BE2C (cell line): Measurements from ENCODE around the gene NFIX.

Experiments used
- DNase-seq: peaks from one replicate; pipeline ENCODE4 v3.0.0-alpha.2; 2020
- H3K27me3 ChIP-seq: fragments of 250-450 bp; sonication (Bioruptor Pico); 2 replicates; pipeline ENCODE4 v1.5.1; 2020; ENCODE audit warnings: mild to moderate bottlenecking
- H3K36me3 ChIP-seq: fragments of 250-450 bp; sonication (Bioruptor Pico); 2 replicates; pipeline ENCODE4 v1.5.1; 2020; ENCODE audit warnings: mild to moderate bottlenecking
- H3K4me1 ChIP-seq: fragments of 250-450 bp; sonication (Bioruptor Pico); 2 replicates; pipeline ENCODE4 v1.5.1; 2020
- H3K4me3 ChIP-seq: 2 replicates; pipeline ENCODE4 v1.5.1; 2011; ENCODE audit warnings: low read depth, low read length
- H3K9me3 ChIP-seq: fragments of 250-450 bp; sonication (Bioruptor Pico); 2 replicates; pipeline ENCODE4 v1.5.1; 2020
- CTCF ChIP-seq: IDR thresholded peaks from 2 replicates; pipeline ENCODE4 v1.5.1; 2012; ENCODE audit warnings: mild to moderate bottlenecking, low read depth, low read length

The NFIX gene

GRCh38 chr19:13097033-13097462, 101.8 kb downstream of the NFIX start:
- no peak for DNase-seq
- no peaks in the 10 kb centered on the region for H3K27me3 ChIP-seq
- no peak for TF ChIP-seq CTCF
- peaks cover 32% of the 10 kb centered on the region for H3K4me1 ChIP-seq
- no peak overlapping the region for H3K4me3 ChIP-seq
- H3K36me3 ChIP-seq: 0 out of 2 replicates have a peak, but pooled peaks cover 3% of the 10 kb centered on the region
- H3K9me3 ChIP-seq: no peaks in the 10 kb centered on the region

- Histone ChIP-seq H3K36me3 (0 out of 2 replicates have a peak, but pooled peaks cover 3% of the 10 kb centered on the region), H3K4me1 (peaks cover 30% of the 10 kb centered on the region), H3K27me3 (no peaks in the 10 kb centered on the region), H3K9me3 (no peaks in the 10 kb centered on the region), H3K4me3 (peak overlapping the region; percentile 16; the same call in 1 of the 2 replicates)
- no peak for DNase-seq
- no peak for TF ChIP-seq CTCF
These were observed 102.4 kb downstream of the NFIX start for GRCh38 chr19:13097463-13098258.

GRCh38 chr19:13098277-13099072, 103.2 kb downstream of the NFIX start:
- Histone ChIP-seq H3K4me3 (no peak overlapping the region), H3K36me3 (0 out of 2 replicates have a peak, but pooled peaks cover 3% of the 10 kb centered on the region), H3K9me3 (no peaks in the 10 kb centered on the region), H3K4me1 (peaks cover 35% of the 10 kb centered on the region), H3K27me3 (no peaks in the 10 kb centered on the region)
- TF ChIP-seq CTCF: no peak
- DNase-seq: no peak

- H3K36me3 ChIP-seq: 0 out of 2 replicates have a peak, but pooled peaks cover 3% of the 10 kb centered on the region
- H3K9me3 ChIP-seq: no peaks in the 10 kb centered on the region
- no peak for DNase-seq
- H3K4me3 ChIP-seq: no peak overlapping the region
- TF ChIP-seq CTCF: no peak
- no peaks in the 10 kb centered on the region for H3K27me3 ChIP-seq
- H3K4me1 ChIP-seq: peaks cover 26% of the 10 kb centered on the region
These were observed 104.1 kb downstream of the NFIX start for GRCh38 chr19:13099073-13099999.

GRCh38 chr19:13100031-13100588, 104.8 kb downstream of the NFIX start:
- H3K4me1 ChIP-seq: peaks cover 25% of the 10 kb centered on the region
- H3K27me3 ChIP-seq: no peaks in the 10 kb centered on the region
- H3K4me3 ChIP-seq: no peak overlapping the region
- no peak for DNase-seq
- H3K36me3 ChIP-seq: 0 out of 2 replicates have a peak, but pooled peaks cover 4% of the 10 kb centered on the region
- TF ChIP-seq CTCF: no peak
- no peaks in the 10 kb centered on the region for H3K9me3 ChIP-seq
